ENCODE measurements around the gene ARR3.
"Not testable (repeated sequence)": the region's sequence is repeated elsewhere in the genome, so short reads cannot be mapped to it uniquely, and the experiment has no call there.

The ARR3 gene

GRCh38 chrX:70268034-70268433 is at the start of gene ARR3:
Gene ARR3, plus strand, starts transcription at chrX:70268334. Its CDS starts 1,052 bp downstream, at chrX:70269386.
- no peak for DNase-seq (ENCODE audit: low read depth in 2 of 2)

GRCh38 chrX:70219938-70220764 is 48.0 kb upstream of the ARR3 start:
- DNase-seq (ENCODE audit: low read depth in 2 of 2) = no peak

- no peak for DNase-seq (ENCODE audit: low read depth in 2 of 2)
These were observed 42.1 kb upstream of the ARR3 start for GRCh38 chrX:70226048-70226447.

GRCh38 chrX:70226687-70227086 is 41.4 kb upstream of the ARR3 start:
- no peak for DNase-seq (ENCODE audit: low read depth in 2 of 2)

- DNase-seq (ENCODE audit: low read depth in 2 of 2) = no peak
These were observed 36.5 kb upstream of the ARR3 start for GRCh38 chrX:70231666-70232065.

GRCh38 chrX:70234355-70234754 is 33.8 kb upstream of the ARR3 start, which contains the start of gene AWAT1:
Gene AWAT1, plus strand, starts transcription at chrX:70234655. Its CDS starts 41 bp downstream, at chrX:70234696.
- DNase-seq (ENCODE audit: low read depth in 2 of 2) = no peak

- no peak for DNase-seq (ENCODE audit: low read depth in 2 of 2)
These were observed 27.4 kb upstream of the ARR3 start for GRCh38 chrX:70240751-70241150.

- no peak for DNase-seq (ENCODE audit: low read depth in 2 of 2)
These were observed 26.6 kb upstream of the ARR3 start for GRCh38 chrX:70241501-70241900.

- not testable (repeated sequence) for DNase-seq (ENCODE audit: low read depth in 2 of 2)
These were observed 24.5 kb upstream of the ARR3 start for GRCh38 chrX:70243601-70244000.

GRCh38 chrX:70244881-70245280 is 23.3 kb upstream of the ARR3 start:
- no peak for DNase-seq (ENCODE audit: low read depth in 2 of 2)

- no peak for DNase-seq (ENCODE audit: low read depth in 2 of 2)
These were observed 20.9 kb upstream of the ARR3 start for GRCh38 chrX:70247252-70247651.

GRCh38 chrX:70252491-70252890 is 15.6 kb upstream of the ARR3 start:
- DNase-seq (ENCODE audit: low read depth in 2 of 2) = no peak

GRCh38 chrX:70253377-70254062 is 14.6 kb upstream of the ARR3 start:
- DNase-seq (ENCODE audit: low read depth in 2 of 2) = no peak

GRCh38 chrX:70254063-70254400 is 14.1 kb upstream of the ARR3 start:
- DNase-seq (ENCODE audit: low read depth in 2 of 2) = no peak

- DNase-seq (ENCODE audit: low read depth in 2 of 2) = no peak
These were observed 13.2 kb upstream of the ARR3 start for GRCh38 chrX:70254909-70255308.

- no peak for DNase-seq (ENCODE audit: low read depth in 2 of 2)
These were observed 12.7 kb upstream of the ARR3 start for GRCh38 chrX:70255452-70255851.

GRCh38 chrX:70257423-70258288 is 10.5 kb upstream of the ARR3 start:
- no peak for DNase-seq (ENCODE audit: low read depth in 2 of 2)

GRCh38 chrX:70260104-70260503 is 8.0 kb upstream of the ARR3 start, which contains the start of gene P2RY4:
Gene P2RY4, minus strand, starts transcription at chrX:70260204. Its CDS starts 580 bp downstream, at chrX:70259624.
- no peak for DNase-seq (ENCODE audit: low read depth in 2 of 2)

- peak; percentile 14 to 26 for DNase-seq (ENCODE audit: low read depth in 2 of 2)
These were observed 5.1 kb upstream of the ARR3 start for GRCh38 chrX:70262952-70263567.

- DNase-seq (ENCODE audit: low read depth in 2 of 2) = no peak
These were observed 3.4 kb upstream of the ARR3 start for GRCh38 chrX:70264784-70265183.

- not testable (repeated sequence) for DNase-seq (ENCODE audit: low read depth in 2 of 2)
These were observed 5.9 kb downstream of the ARR3 start for GRCh38 chrX:70274029-70274428.

GRCh38 chrX:70279081-70279480 is 10.9 kb downstream of the ARR3 start:
- DNase-seq (ENCODE audit: low read depth in 2 of 2) = no peak

All from stimulated activated CD8-positive, alpha-beta memory T cell treated with anti-CD3 and anti-CD28 coated beads, Interleukin-2, amount 100 ng/mL, for 48 hours (primary cell).